Peyer's patch (tissue), 4 donors: ENCODE measurements around the gene MYH7B. TPM values are rescaled to one million over a fixed set of nuclear protein-coding genes. Genes with fewer than 3 reads are reported as not detected.

Experiments used
- DNase-seq, 3 donors: peaks; one replicate each; pipeline ENCODE4 v3.0.0-alpha.2; 2017 to 2019
- H3K27ac ChIP-seq, 4 donors: fragments of 200-600 bp; sonication (generic); one replicate each; pipeline ENCODE4 v1.5.1; 2016 to 2019
- H3K27me3 ChIP-seq, 2 donors: fragments of 200-600 bp; sonication (generic); one replicate each; pipeline ENCODE4 v1.5.1; 2019
- H3K36me3 ChIP-seq, 3 donors: fragments of 200-600 bp; sonication (generic); one replicate each; pipeline ENCODE4 v1.5.1; 2016 to 2019
- H3K4me1 ChIP-seq, 4 donors: fragments of 200-600 bp; sonication (generic); one replicate each; pipeline ENCODE4 v1.5.1; 2016 to 2019
- H3K4me3 ChIP-seq, 4 donors: fragments of 200-600 bp; sonication (generic); 1 replicate in 3 of 4; 2 replicates in 1 of 4; pipeline ENCODE4 v1.5.1; 2016 to 2019; ENCODE audit warnings: mild to moderate bottlenecking in 1 of 4
- H3K9me3 ChIP-seq, 4 donors: fragments of 200-600 bp; sonication (generic); one replicate each; pipeline ENCODE4 v1.5.1; 2016 to 2019; ENCODE audit warnings: mild to moderate bottlenecking in 1 of 4
- POLR2A ChIP-seq, 2 donors: fragments of 450-650 bp; IDR thresholded peaks; one replicate each; pipeline ENCODE4 v1.5.1; 2017; ENCODE audit warnings: antibody characterized with exemption in 2 of 2, mild to moderate bottlenecking in 2 of 2, moderate library complexity in 2 of 2
- total RNA-seq, 4 donors: library from RNA; depleted of rRNA; stranded (reverse); fragments of >200 nt; gene quantifications; one replicate each; pipeline ENCODE4 v1.1.0, GENCODE V29; 2016
- TF ChIP-seq, protein P1 (sequence below), 6 experiments: fragments of 450-650 bp in 4 of 6; fragments of 200-600 bp in 2 of 6; sonication (generic) in 1 of 6; IDR thresholded peaks; one replicate each; pipeline ENCODE4 v1.5.1; 2017 to 2019; ENCODE audit warnings: antibody characterized with exemption in 6 of 6, mild to moderate bottlenecking in 3 of 6, moderate library complexity in 1 of 6

Gene MYH7B
- total RNA-seq, 4 donors from 2014 or later, result 0.40 to 2.0 (median 1.4) TPM

GRCh38 chr20:34945315-34946077 is 10.2 kb upstream of the MYH7B start:
- Histone ChIP-seq H3K36me3 (peaks cover 0 to 15% (median 0%) of the 10 kb centered on the region in 3 donors), H3K4me3 (no peak overlapping the region), H3K27me3 (no peaks in the 10 kb centered on the region), H3K27ac (peak overlapping the region in 3 of 4 donors; percentile 37 to 80 (median 77)), H3K9me3 (no peaks in the 10 kb centered on the region), H3K4me1 (peaks cover 0 to 16% (median 0%) of the 10 kb centered on the region in 4 donors)
- TF ChIP-seq POLR2A (IDR thresholded peaks at IDR 0.05), result peak in 1 of 2 donors; percentile 13
- TF ChIP-seq, protein P1, sequence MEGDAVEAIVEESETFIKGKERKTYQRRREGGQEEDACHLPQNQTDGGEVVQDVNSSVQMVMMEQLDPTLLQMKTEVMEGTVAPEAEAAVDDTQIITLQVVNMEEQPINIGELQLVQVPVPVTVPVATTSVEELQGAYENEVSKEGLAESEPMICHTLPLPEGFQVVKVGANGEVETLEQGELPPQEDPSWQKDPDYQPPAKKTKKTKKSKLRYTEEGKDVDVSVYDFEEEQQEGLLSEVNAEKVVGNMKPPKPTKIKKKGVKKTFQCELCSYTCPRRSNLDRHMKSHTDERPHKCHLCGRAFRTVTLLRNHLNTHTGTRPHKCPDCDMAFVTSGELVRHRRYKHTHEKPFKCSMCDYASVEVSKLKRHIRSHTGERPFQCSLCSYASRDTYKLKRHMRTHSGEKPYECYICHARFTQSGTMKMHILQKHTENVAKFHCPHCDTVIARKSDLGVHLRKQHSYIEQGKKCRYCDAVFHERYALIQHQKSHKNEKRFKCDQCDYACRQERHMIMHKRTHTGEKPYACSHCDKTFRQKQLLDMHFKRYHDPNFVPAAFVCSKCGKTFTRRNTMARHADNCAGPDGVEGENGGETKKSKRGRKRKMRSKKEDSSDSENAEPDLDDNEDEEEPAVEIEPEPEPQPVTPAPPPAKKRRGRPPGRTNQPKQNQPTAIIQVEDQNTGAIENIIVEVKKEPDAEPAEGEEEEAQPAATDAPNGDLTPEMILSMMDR (IDR thresholded peaks at IDR 0.05), result no peak
- peak in 2 of 3 donors; percentile 71 to 75 for DNase-seq

DNA sequence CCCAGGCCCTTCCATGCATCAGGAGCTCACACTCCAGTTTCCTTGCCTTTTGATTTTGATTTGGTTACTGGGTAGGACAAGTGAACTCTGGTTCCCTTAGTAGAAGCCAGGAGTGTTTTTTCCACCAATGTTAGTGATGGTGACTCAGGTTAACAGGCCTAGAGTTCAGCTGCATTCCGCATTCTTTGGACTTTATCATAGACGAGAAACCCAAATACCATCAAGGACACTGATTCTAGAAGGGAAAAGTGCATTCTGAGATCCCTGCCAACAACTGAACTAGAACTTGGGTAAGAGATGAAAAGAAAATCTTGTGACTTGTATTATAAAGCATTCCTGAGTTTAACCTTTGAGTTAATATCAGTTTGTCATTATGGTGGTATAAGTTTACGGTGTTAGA is 9.0 kb upstream of the MYH7B start:
- Histone ChIP-seq H3K27me3 (no peaks in the 10 kb centered on the region), H3K36me3 (peaks cover 0 to 13% (median 0%) of the 10 kb centered on the region in 3 donors), H3K9me3 (no peaks in the 10 kb centered on the region), H3K4me1 (peaks cover 0 to 26% (median 0%) of the 10 kb centered on the region in 4 donors), H3K4me3 (no peak overlapping the region), H3K27ac (peak overlapping the region in 2 of 4 donors; percentile 77 to 80)
- DNase-seq, result no peak
- TF ChIP-seq POLR2A (IDR thresholded peaks at IDR 0.05), result no peak
- TF ChIP-seq, protein P1 (IDR thresholded peaks at IDR 0.05), result no peak

- Histone ChIP-seq H3K36me3 (peaks cover 0 to 6% (median 0%) of the 10 kb centered on the region in 3 donors), H3K4me3 (no peak overlapping the region), H3K4me1 (peaks cover 0 to 27% (median 0%) of the 10 kb centered on the region in 4 donors), H3K9me3 (no peaks in the 10 kb centered on the region), H3K27ac (peak overlapping the region in 1 of 4 donors; percentile 80), H3K27me3 (no peaks in the 10 kb centered on the region)
- no peak for DNase-seq
- no peak for TF ChIP-seq POLR2A (IDR thresholded peaks at IDR 0.05)
- TF ChIP-seq, protein P1 (IDR thresholded peaks at IDR 0.05), result no peak
These were observed 8.3 kb upstream of the MYH7B start for GRCh38 chr20:34947336-34947735.

DNA sequence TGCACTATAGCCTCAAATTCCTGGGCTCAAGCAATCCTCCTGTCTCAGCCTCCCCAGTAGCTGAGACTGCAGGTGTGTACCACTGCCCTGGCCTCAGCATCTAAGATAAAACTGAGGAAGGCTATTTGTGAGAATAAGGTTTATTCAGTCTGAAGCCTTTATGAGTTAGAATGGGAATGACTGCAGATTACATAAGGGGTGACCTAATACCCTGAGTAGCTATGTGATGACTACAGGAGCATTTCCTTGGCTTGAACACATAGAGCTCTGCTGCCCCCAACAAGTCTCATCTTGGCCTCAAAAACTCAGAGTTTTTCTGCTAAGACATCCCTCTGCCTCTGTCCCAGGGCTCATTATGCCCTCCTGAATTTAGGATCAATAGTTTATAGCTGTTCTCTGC is 7.6 kb upstream of the MYH7B start:
- Histone ChIP-seq H3K9me3 (no peaks in the 10 kb centered on the region), H3K4me3 (no peak overlapping the region), H3K4me1 (peaks cover 0 to 27% (median 0%) of the 10 kb centered on the region in 4 donors), H3K27me3 (no peaks in the 10 kb centered on the region), H3K36me3 (no peaks in the 10 kb centered on the region), H3K27ac (peak overlapping the region in 1 of 4 donors; percentile 0)
- DNase-seq, result no peak
- no peak for TF ChIP-seq POLR2A (IDR thresholded peaks at IDR 0.05)
- TF ChIP-seq, protein P1 (IDR thresholded peaks at IDR 0.05), result no peak

- TF ChIP-seq POLR2A (IDR thresholded peaks at IDR 0.05), result no peak
- H3K36me3 ChIP-seq, result no peaks in the 10 kb centered on the region
- H3K4me1 ChIP-seq, result peaks cover 0 to 27% (median 0%) of the 10 kb centered on the region in 4 donors
- H3K27me3 ChIP-seq, result no peaks in the 10 kb centered on the region
- no peaks in the 10 kb centered on the region for H3K9me3 ChIP-seq
- peak in 1 of 3 donors; percentile 58 for DNase-seq
- H3K4me3 ChIP-seq, result no peak overlapping the region
- H3K27ac ChIP-seq, result peak overlapping the region in 1 of 4 donors; percentile 22
These were observed 6.5 kb upstream of the MYH7B start for GRCh38 chr20:34949120-34949519.

GRCh38 chr20:34951252-34951651 is 4.4 kb upstream of the MYH7B start:
- TF ChIP-seq, protein P1 (IDR thresholded peaks at IDR 0.05), result no peak
- no peak for TF ChIP-seq POLR2A (IDR thresholded peaks at IDR 0.05)
- DNase-seq, result no peak

More at GRCh38 chr20:34951252-34951651, 4.4 kb upstream of the MYH7B start:
- H3K36me3 ChIP-seq, result no peaks in the 10 kb centered on the region
- peak overlapping the region in 1 of 4 donors; percentile 62 for H3K27ac ChIP-seq
- H3K4me1 ChIP-seq, result peaks cover 0 to 28% (median 3%) of the 10 kb centered on the region in 4 donors
- H3K9me3 ChIP-seq, result no peaks in the 10 kb centered on the region
- H3K27me3 ChIP-seq, result no peaks in the 10 kb centered on the region
- no peak overlapping the region for H3K4me3 ChIP-seq
